Retinal pigment epithelial cell (primary cell): ENCODE data around the gene CMTM6.
"Not testable (repeated sequence)": the region's sequence is repeated elsewhere in the genome, so short reads cannot be mapped to it uniquely, and the experiment has no call there.

Experiments used
- DNase-seq: peaks from one replicate; pipeline ENCODE4 v3.0.0-alpha.2; 2010; ENCODE audit warnings: low read depth
- H3K4me3 ChIP-seq: 2 replicates; pipeline ENCODE4 v1.5.1; 2011; ENCODE audit warnings: mild to moderate bottlenecking, low read length, control low read depth, moderate library complexity
- TF ChIP-seq, protein P1 (sequence below): conservative IDR thresholded peaks from 2 replicates; pipeline ENCODE4 v1.5.1; 2011; ENCODE audit warnings: low read depth, low read length, control low read depth, inconsistent platforms

The CMTM6 gene

DNA sequence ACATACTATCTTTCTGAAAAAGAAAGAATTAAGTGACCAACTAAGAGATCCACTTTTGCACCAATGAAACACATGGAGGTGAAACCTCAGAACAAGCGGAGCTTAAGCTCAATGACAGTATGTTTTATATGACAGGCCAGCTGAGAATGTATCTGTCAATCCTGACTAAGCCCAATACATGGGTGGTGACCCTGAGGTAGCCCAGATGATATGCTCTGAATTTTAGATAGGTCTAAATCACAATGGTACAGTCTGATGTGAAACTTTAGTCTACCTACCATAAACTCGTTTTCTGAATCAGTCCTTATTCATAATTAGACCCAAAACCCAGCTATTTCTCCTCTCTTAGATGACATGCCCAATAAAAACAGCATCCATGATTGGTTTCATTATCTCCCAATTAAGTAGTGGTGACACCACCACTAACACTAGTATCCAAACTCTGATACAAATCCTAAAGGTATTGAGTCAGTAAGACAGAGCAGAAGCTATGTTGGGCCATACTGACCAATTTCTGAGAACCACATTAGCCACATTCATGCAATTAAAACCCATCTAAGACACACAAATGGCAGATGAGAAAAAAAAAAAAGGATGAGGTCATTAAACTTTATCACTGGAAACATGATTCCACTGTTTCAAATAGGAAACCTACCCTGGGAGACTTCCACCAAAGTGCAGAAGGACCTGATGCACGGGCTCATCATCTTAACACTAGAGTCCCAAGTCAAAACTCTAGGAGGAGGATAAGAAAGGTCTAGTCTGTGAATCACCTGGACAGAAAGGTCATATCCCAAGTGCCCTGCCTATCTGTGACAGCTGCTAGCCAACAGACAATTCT is 20.6 kb downstream of the CMTM6 start:
- no peak overlapping the region for H3K4me3 ChIP-seq
- DNase-seq, result no peak
- TF ChIP-seq, protein P1, sequence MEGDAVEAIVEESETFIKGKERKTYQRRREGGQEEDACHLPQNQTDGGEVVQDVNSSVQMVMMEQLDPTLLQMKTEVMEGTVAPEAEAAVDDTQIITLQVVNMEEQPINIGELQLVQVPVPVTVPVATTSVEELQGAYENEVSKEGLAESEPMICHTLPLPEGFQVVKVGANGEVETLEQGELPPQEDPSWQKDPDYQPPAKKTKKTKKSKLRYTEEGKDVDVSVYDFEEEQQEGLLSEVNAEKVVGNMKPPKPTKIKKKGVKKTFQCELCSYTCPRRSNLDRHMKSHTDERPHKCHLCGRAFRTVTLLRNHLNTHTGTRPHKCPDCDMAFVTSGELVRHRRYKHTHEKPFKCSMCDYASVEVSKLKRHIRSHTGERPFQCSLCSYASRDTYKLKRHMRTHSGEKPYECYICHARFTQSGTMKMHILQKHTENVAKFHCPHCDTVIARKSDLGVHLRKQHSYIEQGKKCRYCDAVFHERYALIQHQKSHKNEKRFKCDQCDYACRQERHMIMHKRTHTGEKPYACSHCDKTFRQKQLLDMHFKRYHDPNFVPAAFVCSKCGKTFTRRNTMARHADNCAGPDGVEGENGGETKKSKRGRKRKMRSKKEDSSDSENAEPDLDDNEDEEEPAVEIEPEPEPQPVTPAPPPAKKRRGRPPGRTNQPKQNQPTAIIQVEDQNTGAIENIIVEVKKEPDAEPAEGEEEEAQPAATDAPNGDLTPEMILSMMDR, result no peak

DNA sequence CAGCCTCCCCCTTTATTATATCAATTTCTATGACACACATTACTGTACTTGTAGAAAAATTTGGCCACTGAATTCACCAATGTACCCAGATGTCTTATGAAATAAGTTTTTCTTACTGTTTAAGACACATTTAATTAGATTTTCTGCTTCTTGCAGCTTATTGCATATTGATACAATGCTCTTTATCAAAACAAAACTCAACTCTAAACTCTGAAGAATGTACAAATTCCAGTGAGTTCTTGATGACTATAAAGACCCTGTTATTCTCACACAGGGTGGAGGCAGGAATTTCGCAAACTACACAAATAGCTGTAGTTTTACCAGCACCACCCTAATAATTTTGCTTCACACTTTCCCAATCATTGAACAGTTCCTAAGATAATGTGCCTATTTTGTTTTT is 22.0 kb downstream of the CMTM6 start:
- TF ChIP-seq, protein P1, result no peak
- no peak overlapping the region for H3K4me3 ChIP-seq
- no peak for DNase-seq

DNA sequence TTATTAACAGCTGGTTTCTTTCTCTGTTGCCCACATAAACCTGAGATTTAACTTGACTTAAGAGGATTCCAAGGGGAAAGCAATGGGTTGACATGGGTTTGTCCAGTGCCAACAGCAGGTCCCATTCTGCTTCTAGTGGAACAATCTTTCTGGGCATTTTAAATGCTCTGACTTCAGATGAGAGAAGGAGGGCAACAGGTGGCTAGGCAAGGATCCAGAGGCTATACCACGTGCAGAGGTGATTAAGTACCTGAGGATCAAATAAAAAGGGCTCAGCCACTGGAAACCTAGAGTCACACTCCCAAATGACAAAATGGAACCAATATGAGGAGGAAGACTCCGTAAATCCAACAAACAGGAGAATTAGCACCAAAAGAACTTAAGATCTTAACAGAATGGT is 28.5 kb downstream of the CMTM6 start:
- TF ChIP-seq, protein P1, result no peak
- no peak overlapping the region for H3K4me3 ChIP-seq
- DNase-seq, result no peak

DNA sequence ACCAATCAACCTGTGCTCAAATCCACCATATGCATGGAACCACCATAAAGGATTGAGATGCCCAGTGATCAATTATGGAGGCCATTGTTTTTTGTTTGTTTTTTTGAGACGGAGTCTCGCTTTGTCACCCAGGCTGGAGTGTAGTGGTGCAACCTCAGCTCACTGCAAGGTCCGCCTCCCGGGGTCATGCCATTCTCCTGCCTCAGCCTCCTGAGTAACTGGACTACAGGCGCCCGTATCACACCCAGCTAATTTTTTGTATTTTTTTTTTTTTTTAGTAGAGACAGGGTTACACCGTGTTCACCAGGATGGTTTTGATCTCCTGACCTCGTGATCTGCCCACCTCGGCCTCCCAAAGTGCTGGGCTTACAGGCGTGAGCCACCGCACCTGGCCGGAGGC is 30.5 kb downstream of the CMTM6 start:
- H3K4me3 ChIP-seq, DNase-seq: not testable (repeated sequence)

DNA sequence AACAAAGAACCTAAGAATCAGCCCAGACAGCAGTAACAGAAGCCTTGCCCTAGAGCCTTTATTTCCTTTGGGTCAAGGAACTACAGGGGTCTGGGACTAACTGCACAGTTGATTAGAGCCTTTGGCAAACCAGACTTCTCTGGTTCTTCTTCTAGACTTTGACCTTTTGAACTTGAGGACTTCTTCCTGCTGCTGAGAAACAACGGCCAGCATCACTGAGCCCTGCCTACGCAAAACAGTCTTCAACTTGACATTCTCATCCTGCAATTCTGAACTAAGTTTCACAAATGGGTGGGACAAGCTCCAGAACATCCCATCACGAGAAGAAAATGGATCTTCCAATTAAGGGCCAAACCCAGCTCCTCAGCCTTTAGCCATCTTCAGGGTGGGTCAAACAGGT is 31.4 kb downstream of the CMTM6 start:
- no peak for DNase-seq
- TF ChIP-seq, protein P1, result no peak
- no peak overlapping the region for H3K4me3 ChIP-seq

DNA sequence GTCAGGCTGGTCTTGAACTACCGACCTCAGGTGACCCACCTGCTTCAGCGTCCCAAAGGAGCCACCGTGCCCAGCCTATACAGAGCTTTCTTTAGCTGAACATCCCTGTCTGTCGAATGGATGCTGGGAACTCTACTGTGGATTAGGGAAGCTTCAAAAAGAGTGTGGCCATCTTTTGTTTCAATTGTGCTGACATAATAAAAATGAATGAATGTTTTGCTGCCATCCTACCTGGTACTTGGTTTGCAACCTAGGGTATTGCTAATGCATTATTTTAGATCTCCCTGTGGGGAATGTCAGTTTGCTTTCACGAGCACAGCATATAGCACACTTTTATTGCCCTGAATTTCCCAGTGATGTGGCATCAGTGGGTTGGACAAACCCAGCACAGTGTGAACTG is 32.3 kb downstream of the CMTM6 start:
- no peak for DNase-seq
- TF ChIP-seq, protein P1, result no peak
- no peak overlapping the region for H3K4me3 ChIP-seq

DNA sequence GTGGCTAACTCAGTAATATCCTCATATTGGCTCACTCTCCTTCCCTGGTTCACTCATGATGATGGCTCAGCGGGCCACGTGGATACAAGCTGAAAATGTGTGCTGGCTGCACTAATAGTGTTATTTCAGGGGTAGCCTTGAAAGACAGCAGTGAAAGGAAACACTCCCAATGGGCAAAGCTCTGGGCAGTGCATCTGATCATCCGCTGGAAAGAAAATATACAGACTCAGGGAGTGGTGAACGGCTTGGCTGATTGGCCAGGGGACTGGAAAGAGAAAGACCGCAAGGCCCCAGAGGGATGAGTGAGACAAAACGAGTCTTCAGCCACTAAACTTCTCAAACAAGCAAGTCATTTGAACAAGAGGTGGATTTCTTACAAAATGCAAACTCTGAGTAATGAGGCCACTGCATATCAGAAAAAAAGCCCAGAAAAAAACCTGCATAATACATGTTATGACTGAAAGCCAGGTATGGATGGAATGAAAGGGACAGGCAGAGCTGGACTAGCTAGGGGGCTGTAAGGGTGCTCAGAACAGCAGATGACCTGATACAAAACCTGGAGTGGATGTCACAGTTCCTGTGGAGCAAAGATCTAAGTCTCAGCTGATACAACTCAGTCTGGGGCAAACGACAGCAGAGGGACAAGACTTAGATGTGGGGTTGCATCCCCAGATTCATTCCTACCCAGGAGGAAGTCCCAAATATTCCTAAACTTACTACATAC is 33.3 kb downstream of the CMTM6 start:
- DNase-seq, result no peak
- H3K4me3 ChIP-seq, result no peak overlapping the region

More for the DNA sequence above, 33.3 kb downstream of the CMTM6 start:
- TF ChIP-seq, protein P1, result no peak
